Smooth muscle cell (in vitro differentiated cells): ENCODE results near the gene CRADD. TPM values are rescaled to one million over a fixed set of nuclear protein-coding genes. Genes with fewer than 3 reads are reported as not detected.

Source experiments
- DNase-seq: peaks from one replicate; lab custom pipeline; 2025; ENCODE audit not compliant: unreplicated experiment; lab: John Stamatoyannopoulos, UW
- H2AFZ ChIP-seq: fragments of 200-600 bp; sonication (generic); 2 replicates; pipeline ENCODE4 v1.6.0; 2016; ENCODE audit warnings: antibody characterized with exemption, low read depth, mild to moderate bottlenecking
- H3F3A ChIP-seq: fragments of 200-600 bp; sonication (generic); 2 replicates; pipeline ENCODE4 v1.6.0; 2017; ENCODE audit warnings: antibody characterized with exemption, low read depth
- H3K27ac ChIP-seq: fragments of 200-600 bp; sonication (generic); 2 replicates; pipeline ENCODE4 v1.5.1; 2016; ENCODE audit warnings: low read depth, mild to moderate bottlenecking
- H3K27me3 ChIP-seq: fragments of 200-600 bp; sonication (generic); 2 replicates; pipeline ENCODE4 v1.6.1; 2016; ENCODE audit warnings: low read depth, mild to moderate bottlenecking
- H3K36me3 ChIP-seq: fragments of 200-600 bp; sonication (generic); 2 replicates; pipeline ENCODE4 v1.5.1; 2016; ENCODE audit warnings: low read depth
- H3K4me1 ChIP-seq: fragments of 200-600 bp; sonication (generic); 2 replicates; pipeline ENCODE4 v1.5.1; 2016; ENCODE audit warnings: low read depth
- H3K4me2 ChIP-seq: fragments of 200-600 bp; sonication (generic); 2 replicates; pipeline ENCODE4 v1.6.0; 2016; ENCODE audit warnings: mild to moderate bottlenecking
- H3K4me3 ChIP-seq: fragments of 200-600 bp; sonication (generic); 2 replicates; pipeline ENCODE4 v1.5.1; 2016; ENCODE audit warnings: mild to moderate bottlenecking
- H3K79me2 ChIP-seq: fragments of 200-600 bp; sonication (generic); 2 replicates; pipeline ENCODE4 v1.6.0; 2016; ENCODE audit warnings: low read depth, mild to moderate bottlenecking
- H3K9ac ChIP-seq: fragments of 200-600 bp; sonication (generic); 2 replicates; pipeline ENCODE4 v1.6.0; 2016; ENCODE audit warnings: low read depth
- H3K9me3 ChIP-seq: fragments of 200-600 bp; sonication (generic); replicated peaks from 2 replicates; pipeline ENCODE4 v1.5.1; 2016; ENCODE audit warnings: low read depth
- H4K20me1 ChIP-seq: fragments of 200-600 bp; sonication (generic); 2 replicates; pipeline ENCODE4 v1.6.0; 2016; ENCODE audit warnings: low read depth
- CTCF ChIP-seq: fragments of 200-600 bp; sonication (generic); IDR thresholded peaks from 2 replicates; pipeline ENCODE4 v1.5.1; 2017; ENCODE audit warnings: borderline replicate concordance, mild to moderate bottlenecking, antibody characterized with exemption; ENCODE audit not compliant: insufficient read depth, poor library complexity, severe bottlenecking
- WGBS: methylation state at CpG from one replicate; pipeline ENCODE4 v1.1.7; 2016; ENCODE audit warnings: low lambda C conversion rate; 5-methylcytosine and 5-hydroxymethylcytosine counted together
- polyA plus RNA-seq: library from polyadenylated mRNA; unstranded; fragments of >200 nt; fragmentation: Nextera tagmentation; extraction: Ambion mirVana; gene quantifications from 2 replicates; pipeline ENCODE4 v1.2.1, GENCODE V29; 2016
- total RNA-seq: library from RNA; depleted of rRNA; stranded (reverse); fragments of >200 nt; gene quantifications from 2 replicates; pipeline ENCODE4 v1.2.3, GENCODE V29; 2014

CRADD gene
- total and polyA plus RNA-seq, 2 experiments from 2014 or later: 10.7 to 28.6 TPM

GRCh38 chr12:93937812-93938211 is 260.6 kb downstream of the CRADD start:
- Histone ChIP-seq H2AFZ (no peak overlapping the region), H3K36me3 (no peaks in the 10 kb centered on the region), H3K4me1 (no peaks in the 10 kb centered on the region), H3K27me3 (no peaks in the 10 kb centered on the region), H3K27ac (no peak overlapping the region), H3K9me3 (no peaks in the 10 kb centered on the region), H3F3A (no peaks in the 10 kb centered on the region), H4K20me1 (no peaks in the 10 kb centered on the region), H3K9ac (no peak overlapping the region), H3K79me2 (no peaks in the 10 kb centered on the region), H3K4me3 (no peak overlapping the region), H3K4me2 (no peak overlapping the region)
- 80% methylated on average over 7 of the region's 7 CpGs for WGBS
- TF ChIP-seq CTCF: no peak
- no peak for DNase-seq

- TF ChIP-seq CTCF: no peak
- Histone ChIP-seq H3K4me2 (no peak overlapping the region), H3K9me3 (no peaks in the 10 kb centered on the region), H4K20me1 (no peaks in the 10 kb centered on the region), H3K9ac (no peak overlapping the region), H3F3A (no peaks in the 10 kb centered on the region), H3K27ac (no peak overlapping the region), H2AFZ (no peak overlapping the region), H3K27me3 (no peaks in the 10 kb centered on the region), H3K4me1 (no peaks in the 10 kb centered on the region), H3K36me3 (no peaks in the 10 kb centered on the region), H3K4me3 (no peak overlapping the region), H3K79me2 (no peaks in the 10 kb centered on the region)
- WGBS: 98% methylated on average over 3 of the region's 3 CpGs
- no peak for DNase-seq
Observed at GRCh38 chr12:93938317-93938716, 261.1 kb downstream of the CRADD start.

- DNase-seq: no peak
- Histone ChIP-seq H3K79me2 (no peaks in the 10 kb centered on the region), H3K4me2 (no peak overlapping the region), H4K20me1 (no peaks in the 10 kb centered on the region), H3K36me3 (no peaks in the 10 kb centered on the region), H3K9me3 (no peaks in the 10 kb centered on the region), H3K4me1 (no peaks in the 10 kb centered on the region), H3K27ac (no peak overlapping the region), H3K4me3 (no peak overlapping the region), H3K9ac (no peak overlapping the region), H2AFZ (no peak overlapping the region), H3F3A (no peaks in the 10 kb centered on the region), H3K27me3 (no peaks in the 10 kb centered on the region)
- 93% methylated on average over 2 of the region's 2 CpGs for WGBS
- no peak for TF ChIP-seq CTCF
Observed at GRCh38 chr12:93938931-93939330, 261.8 kb downstream of the CRADD start.

GRCh38 chr12:93939641-93940325 is 262.6 kb downstream of the CRADD start:
- Histone ChIP-seq H2AFZ (no peak overlapping the region), H3K79me2 (no peaks in the 10 kb centered on the region), H3K27ac (no peak overlapping the region), H3K9me3 (no peaks in the 10 kb centered on the region), H3K4me2 (no peak overlapping the region), H3K9ac (no peak overlapping the region), H3F3A (no peaks in the 10 kb centered on the region), H3K4me3 (no peak overlapping the region), H3K4me1 (no peaks in the 10 kb centered on the region), H4K20me1 (no peaks in the 10 kb centered on the region), H3K36me3 (no peaks in the 10 kb centered on the region), H3K27me3 (no peaks in the 10 kb centered on the region)
- WGBS: 91% methylated on average over 7 of the region's 7 CpGs
- DNase-seq: no peak
- TF ChIP-seq CTCF: no peak
